HCT116 (cell line): ENCODE data around the gene RASGRP2. TPM values are rescaled to one million over a fixed set of nuclear protein-coding genes. Genes with fewer than 3 reads are reported as not detected.

Experiments used
- ATAC-seq: fragments of 200-7000 bp; cut with Tn5 transposase; 2 replicates; pipeline ENCODE4 v1.9.1; 2020; ENCODE audit warnings: mild to moderate bottlenecking, moderate library complexity
- Bru-seq: library from RNA; stranded (reverse); fragments of 400-500 nt; gene quantifications from one replicate; lab custom pipeline; 2021; lab: Mats Ljungman, UMichigan
- BruChase-seq, 2 experiments: library from RNA; stranded (reverse); fragments of 400-500 nt; gene quantifications; one replicate each; lab custom pipeline; 2021; lab: Mats Ljungman, UMichigan
- BruUV-seq: library from RNA; stranded (reverse); fragments of 400-500 nt; replicated peaks from 2 replicates; lab custom pipeline; 2021; lab: Mats Ljungman, UMichigan
- CTCF ChIA-PET: fragments of 300-600 bp; sonication (Branson Sonifier 250); formaldehyde crosslinking; loops from one replicate; lab custom pipeline; 2021; ENCODE audit warnings: antibody characterized with exemption; lab: Charles Lee
- POLR2A ChIA-PET: fragments of 300-600, 350-600 bp; sonication (Branson Sonifier 250); formaldehyde crosslinking; loops from one replicate; lab custom pipeline; 2021; ENCODE audit warnings: antibody characterized with exemption; lab: Charles Lee
- RAD21 ChIA-PET, 2 experiments: fragments of 300-600 bp; sonication (Branson Sonifier 250); formaldehyde crosslinking; loops; one replicate each; lab custom pipeline; 2023; ENCODE audit warnings: low total read pairs in 2 of 2; ENCODE audit not compliant: uncharacterized antibody in 2 of 2, unreplicated experiment in 2 of 2, low non-redundant PET in 1 of 2; lab: Charles Lee
- DNase-seq: peaks from one replicate; pipeline ENCODE4 v3.0.0-alpha.2; 2010; ENCODE audit warnings: low read depth, low spot score
- H2AFZ ChIP-seq: fragments of 200-600 bp; shearing (Covaris generic), sonication (generic); 2 replicates; pipeline ENCODE4 v1.6.1; 2017; ENCODE audit warnings: low read depth, mixed run types, mixed read lengths, antibody characterized with exemption, low read length; ENCODE audit not compliant: poor library complexity, severe bottlenecking
- H3K27ac ChIP-seq: 2 replicates; pipeline ENCODE4 v1.5.1; 2012; ENCODE audit warnings: low read depth, low read length
- H3K27me3 ChIP-seq: fragments of 200-600 bp; sonication (generic); 2 replicates; pipeline ENCODE4 v1.6.1; 2016; ENCODE audit warnings: mixed run types, low read length, mixed read lengths; ENCODE audit not compliant: insufficient read depth
- H3K36me3 ChIP-seq, 2 experiments: fragments of 200-500 bp in 1 of 2; fragments of 200-600 bp in 1 of 2; sonication (Bioruptor generic) in 1 of 2; sonication (generic) in 1 of 2; 2 replicates each; pipeline versions ENCODE4 v1.5.1 to v1.6.1; 2014 to 2016; ENCODE audit warnings: low read length in 2 of 2, inconsistent platforms in 1 of 2, mixed read lengths in 1 of 2, mixed run types in 1 of 2; ENCODE audit not compliant: insufficient read depth in 2 of 2, control insufficient read depth in 1 of 2
- H3K4me1 ChIP-seq, 2 experiments: fragments of 200-600 bp in 1 of 2; sonication (generic) in 1 of 2; 2 replicates each; pipeline versions ENCODE4 v1.5.1 to v1.6.1; 2012 to 2017; ENCODE audit warnings: low read length in 2 of 2, inconsistent platforms in 1 of 2, mild to moderate bottlenecking in 1 of 2, mixed read lengths in 1 of 2, mixed run types in 1 of 2, moderate library complexity in 1 of 2; ENCODE audit not compliant: insufficient read depth in 2 of 2, control insufficient read depth in 1 of 2
- H3K4me2 ChIP-seq: fragments of 200-600 bp; sonication (generic); 2 replicates; pipeline ENCODE4 v1.6.1; 2017; ENCODE audit warnings: mixed run types, low read length, mixed read lengths
- H3K4me3 ChIP-seq, 2 experiments: fragments of 200-600 bp in 1 of 2; sonication (generic) in 1 of 2; replicated peaks in 1 of 2; 2 replicates each; pipeline ENCODE4 v1.5.1; 2011 to 2016; ENCODE audit warnings: low read length in 2 of 2, control low read depth in 1 of 2, low read depth in 1 of 2, mild to moderate bottlenecking in 1 of 2, mixed read lengths in 1 of 2, mixed run types in 1 of 2
- H3K79me2 ChIP-seq: fragments of 200-600 bp; sonication (generic); 2 replicates; pipeline ENCODE4 v1.6.1; 2017; ENCODE audit warnings: mild to moderate bottlenecking, mixed run types, low read length, moderate library complexity, mixed read lengths; ENCODE audit not compliant: insufficient read depth
- H3K9ac ChIP-seq: fragments of 200-600 bp; sonication (generic); 2 replicates; pipeline ENCODE4 v1.6.1; 2016; ENCODE audit warnings: low read length, mixed read lengths
- H3K9me2 ChIP-seq: fragments of 200-600 bp; sonication (generic), shearing (Covaris generic); 2 replicates; pipeline ENCODE4 v1.6.1; 2017; ENCODE audit warnings: mixed run types, mild to moderate bottlenecking, moderate library complexity; ENCODE audit not compliant: insufficient read depth
- H3K9me3 ChIP-seq, 2 experiments: fragments of 200-500 bp in 1 of 2; fragments of 200-600 bp in 1 of 2; sonication (Bioruptor generic) in 1 of 2; sonication (generic) in 1 of 2; 2 replicates each; pipeline ENCODE4 v1.6.1; 2014 to 2017; ENCODE audit warnings: low read length in 2 of 2, mixed read lengths in 2 of 2, inconsistent platforms in 1 of 2, low read depth in 1 of 2, mild to moderate bottlenecking in 1 of 2, mixed run types in 1 of 2, moderate library complexity in 1 of 2; ENCODE audit not compliant: control insufficient read depth in 1 of 2, insufficient read depth in 1 of 2
- H4K20me1 ChIP-seq: fragments of 200-600 bp; sonication (generic), shearing (Covaris generic); 2 replicates; pipeline ENCODE4 v1.6.1; 2017; ENCODE audit warnings: mixed run types, mild to moderate bottlenecking, moderate library complexity; ENCODE audit not compliant: insufficient read depth
- CBX3 ChIP-seq: IDR thresholded peaks from 2 replicates; pipeline ENCODE4 v1.6.1; 2012; ENCODE audit warnings: low read depth
- CTCF ChIP-seq, 3 experiments: fragments of 200-600 bp in 1 of 3; sonication (generic) in 1 of 3; IDR thresholded peaks in 2 of 3; conservative IDR thresholded peaks in 1 of 3; 2 replicates each; pipeline ENCODE4 v1.5.1; 2012 to 2017; ENCODE audit warnings: low read depth in 2 of 3, low read length in 2 of 3, antibody characterized with exemption in 1 of 3, borderline replicate concordance in 1 of 3, control low read depth in 1 of 3, mild to moderate bottlenecking in 1 of 3, mixed read lengths in 1 of 3, mixed run types in 1 of 3, moderate library complexity in 1 of 3; ENCODE audit not compliant: insufficient read depth in 1 of 3
- ELF1 ChIP-seq: IDR thresholded peaks from 2 replicates; pipeline ENCODE4 v1.6.1; 2012; ENCODE audit warnings: low read depth, borderline replicate concordance
- EZH2phosphoT487 ChIP-seq: fragments of 200-600 bp; IDR thresholded peaks from 2 replicates; pipeline ENCODE4 v1.6.1; 2018; ENCODE audit warnings: antibody characterized with exemption, borderline replicate concordance
- FOSL1 ChIP-seq: IDR thresholded peaks from 2 replicates; pipeline ENCODE4 v1.6.1; 2012; ENCODE audit warnings: low read depth
- RAD21 ChIP-seq: IDR thresholded peaks from 2 replicates; pipeline ENCODE4 v1.6.1; 2012; ENCODE audit warnings: low read depth, mild to moderate bottlenecking
- ZNF274 ChIP-seq: fragments of 200-500 bp; sonication (Bioruptor generic); IDR thresholded peaks from 2 replicates; pipeline ENCODE4 v1.6.1; 2014; ENCODE audit warnings: mild to moderate bottlenecking, low read depth, low read length, inconsistent platforms
- intact Hi-C: fragments of 100-400 bp; cut with micrococcal nuclease; formaldehyde crosslinking; loops from 2 replicates; pipeline ENCODE4 v1.10.0; 2022
- long read RNA-seq: library from polyadenylated mRNA; unstranded; transcript quantifications from one replicate; pipeline ENCODE4 v2.0.0, GENCODE V29; 2021; ENCODE audit not compliant: unreplicated experiment
- polyA plus RNA-seq: library from polyadenylated mRNA; unstranded; fragments of >200 nt; gene quantifications from 2 replicates; pipeline ENCODE4 v1.2.1, GENCODE V29; 2012; ENCODE audit warnings: missing spikeins
- total RNA-seq: library from RNA; stranded (reverse); gene quantifications from one replicate; pipeline ENCODE4 v1.2.1, GENCODE V29; 2021; ENCODE audit not compliant: unreplicated experiment

The RASGRP2 gene
- 12.8 TPM for total RNA-seq
- 14.6 and 18.7 TPM in 2 replicates for polyA plus RNA-seq
- Bru-seq, nascent RNA, result percentile 28 among the genes with signal in this experiment
- percentile 45 among the genes with signal in this experiment for BruChase-seq, experiment 1, labeled RNA remaining after a 6-hour chase
- percentile 45 among the genes with signal in this experiment for BruChase-seq, experiment 2, labeled RNA remaining after a 2-hour chase
- long read RNA-seq, partial matches to known transcripts, result 5 of 6 reads
- long read RNA-seq, other reads (novel, unspliced or antisense), result 0 of 6 reads

GRCh38 chr11:64743591-64744543, at the start of gene RASGRP2:
Gene RASGRP2, minus strand, starts transcription at chr11:64744142. Its CDS starts 1,276 bp downstream, at chr11:64742866.
- Histone ChIP-seq H3K79me2 (no peaks in the 10 kb centered on the region), H3K9ac (peak within 1 kb of the TSS; percentile 70), H3K4me3 (peak within 1 kb of the TSS; percentile 63 to 83), H3K4me2 (peak within 1 kb of the TSS; percentile 99), H3K27ac (peak within 1 kb of the TSS; percentile 44; the same call in 1 of the 2 replicates), H4K20me1 (no peaks in the 10 kb centered on the region), H3K4me1 (peaks cover 7 to 26% of the 10 kb centered on the region in 2 experiments; a peak in 3 of 4 replicates), H3K27me3 (no peaks in the 10 kb centered on the region), H3K36me3 (no peaks in the 10 kb centered on the region), H3K9me2 (no peaks in the 10 kb centered on the region), H2AFZ (peak within 1 kb of the TSS; percentile 86), H3K9me3 (no peaks in the 10 kb centered on the region)
- CTCF ChIA-PET, result interaction anchor here (1.4 to 1.5 kb wide), 2 partner anchors 10 to 54 kb away, joined by 4 read pairs; no protein-coding TSS in a partner anchor
- ATAC-seq (peak; percentile 74), DNase-seq (no peak)
- POLR2A ChIA-PET, result no interaction called here
- BruUV-seq, result no TSS peak
- RAD21 ChIA-PET, result no interaction called here
- intact Hi-C loops, result loop anchor here (5.0 kb wide), 1 partner anchor 192 kb away; no protein-coding TSS in a partner anchor
- TF ChIP-seq CBX3, result no peak
- peak; percentile 67 to 88 (median 88) for TF ChIP-seq CTCF (IDR thresholded peaks at IDR 0.05 in 2 of 3, conservative IDR thresholded peaks at IDR 0.05 in 1 of 3; ENCODE audit: borderline replicate concordance in 1 of 3, insufficient read depth in 1 of 3, low read depth in 2 of 3, low read length in 2 of 3)
- TF ChIP-seq ZNF274, result no peak
- TF ChIP-seq EZH2phosphoT487, result no peak
- TF ChIP-seq RAD21, result peak; percentile 68
- no peak for TF ChIP-seq ELF1
- no peak for TF ChIP-seq FOSL1
